HepG2 (cell line): ENCODE results near the gene KCNIP4. TPM values are rescaled to one million over a fixed set of nuclear protein-coding genes. Genes with fewer than 3 reads are reported as not detected.

Source experiments
- ATAC-seq: fragments of 200-7000 bp; cut with Tn5 transposase; 3 replicates; pipeline ENCODE4 v1.9.1; 2020; ENCODE audit warnings: mild to moderate bottlenecking, moderate library complexity
- BruUV-seq: library from RNA; stranded (reverse); fragments of 400-500 nt; replicated peaks from 2 replicates; lab custom pipeline; 2021; lab: Mats Ljungman, UMichigan
- CTCF ChIA-PET: fragments of 300-600 bp; formaldehyde crosslinking; extraction: SDS; loops from one replicate; lab custom pipeline; 2021; ENCODE audit warnings: low total read pairs, inconsistent platforms, low intra/inter-chr PET ratio; lab: Yijun Ruan, JAX
- POLR2A ChIA-PET: fragments of 350-600 bp; sonication (Branson Sonifier 250); formaldehyde crosslinking; loops from one replicate; lab custom pipeline; 2020; ENCODE audit warnings: antibody characterized with exemption, inconsistent platforms; lab: Yijun Ruan, JAX
- DNase-seq: peaks from one replicate; pipeline ENCODE4 v3.0.0-alpha.2; 2015; ENCODE audit warnings: low spot score
- FAIRE-seq: peaks from 3 replicates; lab custom pipeline; 2011; peaks lifted over from hg19 to GRCh38; lab: Jason Lieb, UNC
- H2AFZ ChIP-seq: one replicate; pipeline ENCODE4 v1.6.1; 2011; ENCODE audit warnings: low read length, inconsistent platforms
- H3K27ac ChIP-seq: fragments of 300-600 bp; 3 replicates; pipeline ENCODE4 v1.8.0; 2011; ENCODE audit warnings: mixed run types, mild to moderate bottlenecking, mixed read lengths, low read length, inconsistent platforms; ENCODE audit not compliant: insufficient read depth; ENCODE audit errors: extremely low read length
- H3K27me3 ChIP-seq, 2 experiments: fragments of 200-600 bp in 1 of 2; 2 replicates in 1 of 2; 3 replicates in 1 of 2; pipeline versions ENCODE4 v1.6.0 to v1.8.0; 2011; ENCODE audit warnings: low read length in 2 of 2, mild to moderate bottlenecking in 2 of 2, moderate library complexity in 2 of 2, inconsistent platforms in 1 of 2; ENCODE audit not compliant: insufficient read depth in 2 of 2, control insufficient read depth in 1 of 2
- H3K36me3 ChIP-seq, 2 experiments: fragments of 200-600 bp in 1 of 2; replicated peaks in 1 of 2; 2 replicates in 1 of 2; 3 replicates in 1 of 2; pipeline versions ENCODE4 v1.5.1 to v1.8.0; 2011; ENCODE audit warnings: low read length in 2 of 2, inconsistent platforms in 1 of 2; ENCODE audit not compliant: insufficient read depth in 2 of 2, control insufficient read depth in 1 of 2
- H3K4me1 ChIP-seq: 2 replicates; pipeline ENCODE4 v1.5.1; 2012; ENCODE audit warnings: low read length, inconsistent platforms; ENCODE audit not compliant: insufficient read depth
- H3K4me2 ChIP-seq: 2 replicates; pipeline ENCODE4 v1.6.0; 2011; ENCODE audit warnings: low read depth, low read length, inconsistent platforms
- H3K4me3 ChIP-seq, 3 experiments: fragments of 200-600 bp in 1 of 3; sonication (generic), shearing (Covaris generic) in 1 of 3; replicated peaks in 1 of 3; 2 replicates each; pipeline ENCODE4 v1.5.1; 2011 to 2016; ENCODE audit warnings: low read length in 3 of 3, inconsistent platforms in 2 of 3, low read depth in 2 of 3, mild to moderate bottlenecking in 2 of 3, control low read depth in 1 of 3, mixed read lengths in 1 of 3; ENCODE audit not compliant: insufficient read depth in 1 of 3
- H3K79me2 ChIP-seq: one replicate; pipeline ENCODE4 v1.6.1; 2011; ENCODE audit warnings: low read length, inconsistent platforms; ENCODE audit not compliant: insufficient read depth
- H3K9ac ChIP-seq: 2 replicates; pipeline ENCODE4 v1.6.0; 2011; ENCODE audit warnings: mild to moderate bottlenecking, low read depth, low read length, inconsistent platforms; ENCODE audit not compliant: insufficient read depth
- H3K9me3 ChIP-seq: 2 replicates; pipeline ENCODE4 v1.5.1; 2012; ENCODE audit warnings: mild to moderate bottlenecking, low read length
- H4K20me1 ChIP-seq: 2 replicates; pipeline ENCODE4 v1.6.0; 2011; ENCODE audit warnings: inconsistent platforms, mild to moderate bottlenecking, low read length, moderate library complexity; ENCODE audit not compliant: insufficient read depth
- ARNTL ChIP-seq: sonication (generic); formaldehyde crosslinking; IDR thresholded peaks from 2 replicates; pipeline ENCODE4 v1.4.0; 2020; ENCODE audit warnings: mild to moderate bottlenecking, missing genetic modification reagents
- ATF5 ChIP-seq: sonication (generic); formaldehyde crosslinking; IDR thresholded peaks from 2 replicates; pipeline ENCODE4 v1.4.0; 2020; ENCODE audit warnings: mild to moderate bottlenecking, low read depth, missing genetic modification reagents
- CBX2 ChIP-seq, 2 experiments: fragments of 200-600 bp in 1 of 2; sonication (generic); formaldehyde crosslinking in 1 of 2; IDR thresholded peaks; 2 replicates each; pipeline versions ENCODE4 v1.7.0 to v1.8.1; 2018 to 2022; ENCODE audit warnings: low read depth in 2 of 2, low read length in 1 of 2, mild to moderate bottlenecking in 1 of 2, missing genetic modification reagents in 1 of 2
- CSRNP1 ChIP-seq: sonication (generic); formaldehyde crosslinking; IDR thresholded peaks from 2 replicates; pipeline ENCODE4 v1.8.1; 2023; ENCODE audit warnings: mild to moderate bottlenecking, missing genetic modification reagents
- GATA4 ChIP-seq: sonication (generic); IDR thresholded peaks from 2 replicates; pipeline ENCODE4 v1.6.1; 2016; ENCODE audit warnings: antibody characterized with exemption, low read depth, borderline replicate concordance
- MAFK ChIP-seq, 2 experiments: IDR thresholded peaks in 1 of 2; conservative IDR thresholded peaks in 1 of 2; 2 replicates each; pipeline ENCODE4 v1.6.1; 2011; ENCODE audit warnings: improper control_type of control experiment in 2 of 2, low read length in 2 of 2
- PRMT3 ChIP-seq: sonication (generic); formaldehyde crosslinking; IDR thresholded peaks from 2 replicates; pipeline ENCODE4 v1.8.1; 2022; ENCODE audit warnings: low read depth, mild to moderate bottlenecking, moderate library complexity, missing genetic modification reagents, borderline replicate concordance
- SMARCC2 ChIP-seq: fragments of 450-650 bp; IDR thresholded peaks from 2 replicates; pipeline ENCODE4 v1.6.1; 2017; ENCODE audit warnings: antibody characterized with exemption, mild to moderate bottlenecking
- SRY ChIP-seq: sonication (generic); formaldehyde crosslinking; IDR thresholded peaks from 2 replicates; pipeline ENCODE4 v1.8.0; 2022; ENCODE audit warnings: mild to moderate bottlenecking, missing genetic modification reagents
- STAG1 ChIP-seq: sonication (generic); formaldehyde crosslinking; IDR thresholded peaks from 2 replicates; pipeline ENCODE4 v1.4.0; 2020; ENCODE audit warnings: missing genetic modification reagents
- ZNF329 ChIP-seq: sonication (generic); formaldehyde crosslinking; IDR thresholded peaks from 2 replicates; pipeline ENCODE4 v1.9.0; 2021; ENCODE audit warnings: low read depth, mild to moderate bottlenecking, missing genetic modification reagents
- ZNF574 ChIP-seq: sonication (generic); formaldehyde crosslinking; IDR thresholded peaks from 2 replicates; pipeline ENCODE4 v1.4.0; 2020; ENCODE audit warnings: missing genetic modification reagents
- ZNF737 ChIP-seq: sonication (generic); formaldehyde crosslinking; IDR thresholded peaks from 2 replicates; pipeline ENCODE4 v1.5.0; 2020; ENCODE audit warnings: missing genetic modification reagents, mild to moderate bottlenecking, borderline replicate concordance
- ZNF749 ChIP-seq: sonication (generic); formaldehyde crosslinking; IDR thresholded peaks from 2 replicates; pipeline ENCODE4 v1.8.0; 2022; ENCODE audit warnings: mild to moderate bottlenecking, missing genetic modification reagents, moderate library complexity, borderline replicate concordance
- WGBS: methylation state at CpG from one replicate; pipeline ENCODE4 v1.1.6; 2017; ENCODE audit warnings: low lambda C conversion rate; 5-methylcytosine and 5-hydroxymethylcytosine counted together
- in situ Hi-C: cut with HindIII; loops from 2 replicates; pipeline ENCODE4 v1.10.0; 2017; ENCODE audit warnings: low pct_unique_long_range_greater_than_20kb; ENCODE audit not compliant: extremely low pct_ligation_motif_present
- intact Hi-C: fragments of 100-400 bp; cut with micrococcal nuclease; formaldehyde crosslinking; loops from one replicate; pipeline ENCODE4 v1.10.0; 2022; ENCODE audit not compliant: unreplicated experiment
- polyA plus RNA-seq, 8 experiments: library from polyadenylated mRNA; depleted of rRNA in 3 of 8; stranded (reverse) in 7 of 8; unstranded in 1 of 8; fragments of >200 nt; fragmentation: Illumina TruSeq in 4 of 8; extraction: Trizol in 4 of 8; gene quantifications; 2 replicates each; pipeline versions ENCODE4 v1.2.1 to v1.2.3, GENCODE V29; 2011 to 2016; ENCODE audit warnings: low read depth in 4 of 8, missing spikeins in 1 of 8, mixed read lengths in 1 of 8; ENCODE audit not compliant: insufficient read depth in 1 of 8
- total RNA-seq, 5 experiments: library from RNA; depleted of rRNA; stranded (reverse); fragments of >200 nt; fragmentation: Illumina TruSeq; extraction: Trizol; gene quantifications; 2 replicates each; pipeline ENCODE4 v1.2.3, GENCODE V29; 2016; ENCODE audit warnings: low read depth in 1 of 5

The KCNIP4 gene
- total and polyA plus RNA-seq, 2 of the 13 experiments (the other 11 are each of a cell fraction or from before 2014, with no cell fraction given), result 0.09 TPM; not detected in 1

GRCh38 chr4:21625447-21625846 is 323.1 kb downstream of the KCNIP4 start:
- no peaks in the 10 kb centered on the region for H3K4me1 ChIP-seq
- no peak overlapping the region for H3K27ac ChIP-seq
- in situ Hi-C loops (no loop called here), intact Hi-C loops (no loop called here)
- H4K20me1 ChIP-seq, result no peaks in the 10 kb centered on the region
- H3K27me3 ChIP-seq, result no peaks in the 10 kb centered on the region
- DNase-seq, result no peak
- CTCF ChIA-PET, result no interaction called here
- H3K79me2 ChIP-seq, result no peaks in the 10 kb centered on the region
- no peaks in the 10 kb centered on the region; the same call in 1 of the 2 replicates for H3K9me3 ChIP-seq
- no peak overlapping the region for H3K9ac ChIP-seq
- no peak overlapping the region for H2AFZ ChIP-seq
- 0% methylated on average over 1 of the region's 1 CpG for WGBS
- TF ChIP-seq SMARCC2 (no peak), MAFK (conservative IDR thresholded peaks at IDR 0.05 in 1 of 2, IDR thresholded peaks at IDR 0.05 in 1 of 2; ENCODE audit: low read length in 2 of 2) (peak; percentile 1 to 21; a peak in 1 of 4 replicates)
- TF ChIP-seq, all 625 proteins: peak for 1
- no TSS peak for BruUV-seq
- no peak for ATAC-seq
- POLR2A ChIA-PET, result no interaction called here
- H3K4me2 ChIP-seq, result no peak overlapping the region
- no peak for FAIRE-seq
- no peak overlapping the region for H3K4me3 ChIP-seq
- no peaks in the 10 kb centered on the region for H3K36me3 ChIP-seq

GRCh38 chr4:21605006-21605405 is 343.6 kb downstream of the KCNIP4 start:
- Histone ChIP-seq H3K4me2 (no peak overlapping the region), H4K20me1 (no peaks in the 10 kb centered on the region), H3K27me3 (no peaks in the 10 kb centered on the region), H3K27ac (no peak overlapping the region), H3K79me2 (no peaks in the 10 kb centered on the region), H3K9ac (no peak overlapping the region), H3K4me3 (no peak overlapping the region), H2AFZ (no peak overlapping the region), H3K4me1 (no peaks in the 10 kb centered on the region), H3K36me3 (no peaks in the 10 kb centered on the region), H3K9me3 (no peaks in the 10 kb centered on the region)
- 0% methylated on average over 3 of the region's 3 CpGs for WGBS
- in situ Hi-C loops (no loop called here), intact Hi-C loops (no loop called here)
- BruUV-seq, result no TSS peak
- ChIA-PET CTCF (no interaction called here), POLR2A (no interaction called here)
- FAIRE-seq, result no peak
- no peak for DNase-seq
- ATAC-seq, result no peak
- TF ChIP-seq STAG1 (CRISPR knock-in tag), result no peak
- TF ChIP-seq ZNF737 (CRISPR knock-in tag), result no peak
- no peak for TF ChIP-seq ATF5 (CRISPR knock-in tag)
- no peak for TF ChIP-seq CBX2 (IDR thresholded peaks at IDR 0.05; ENCODE audit: low read depth, low read length)
- no peak for TF ChIP-seq CBX2 (CRISPR knock-in tag; IDR thresholded peaks at IDR 0.05; ENCODE audit: low read depth)
- no peak for TF ChIP-seq ARNTL (CRISPR knock-in tag)
- no peak for TF ChIP-seq ZNF574 (CRISPR knock-in tag)
- no peak for TF ChIP-seq ZNF749 (CRISPR knock-in tag)
- no peak for TF ChIP-seq PRMT3 (CRISPR knock-in tag)
- TF ChIP-seq CSRNP1 (CRISPR knock-in tag), result no peak
- TF ChIP-seq ZNF329 (CRISPR knock-in tag), result no peak
- no peak for TF ChIP-seq GATA4
- no peak for TF ChIP-seq SRY
